ENCODE results near the gene TGFA.

GRCh38 chr2:70420143-70420542, 133.5 kb downstream of the TGFA start:
- no peak for TF ChIP-seq EZH2 (IDR thresholded peaks at IDR 0.05; ENCODE audit: insufficient read depth, poor library complexity, severe bottlenecking)
- no peak for TF ChIP-seq EZH2phosphoT487 (IDR thresholded peaks at IDR 0.05; ENCODE audit: insufficient read depth, low read depth)
